Dermis microvascular lymphatic vessel endothelial cell (primary cell): ENCODE data around the gene PROB1. TPM values are rescaled to one million over a fixed set of nuclear protein-coding genes. Genes with fewer than 3 reads are reported as not detected.
A peak's percentile ranks its signal among the peaks of the same experiment; 100 is the strongest.
"Not testable (repeated sequence)": the region's sequence is repeated elsewhere in the genome, so short reads cannot be mapped to it uniquely, and the experiment has no call there.

Experiments used
- DNase-seq, 2 donors: peaks; one replicate each; pipeline versions ENCODE4 v3.0.0 to v3.0.0-alpha.2; 2010; ENCODE audit warnings: low read depth in 2 of 2
- total RNA-seq: library from RNA; depleted of rRNA; stranded (reverse); fragments of >200 nt; gene quantifications from 2 replicates; pipeline ENCODE4 v1.2.1, GENCODE V29; 2014

The PROB1 gene
- total RNA-seq, 1 donor from 2014 or later = 3.1 TPM

DNA sequence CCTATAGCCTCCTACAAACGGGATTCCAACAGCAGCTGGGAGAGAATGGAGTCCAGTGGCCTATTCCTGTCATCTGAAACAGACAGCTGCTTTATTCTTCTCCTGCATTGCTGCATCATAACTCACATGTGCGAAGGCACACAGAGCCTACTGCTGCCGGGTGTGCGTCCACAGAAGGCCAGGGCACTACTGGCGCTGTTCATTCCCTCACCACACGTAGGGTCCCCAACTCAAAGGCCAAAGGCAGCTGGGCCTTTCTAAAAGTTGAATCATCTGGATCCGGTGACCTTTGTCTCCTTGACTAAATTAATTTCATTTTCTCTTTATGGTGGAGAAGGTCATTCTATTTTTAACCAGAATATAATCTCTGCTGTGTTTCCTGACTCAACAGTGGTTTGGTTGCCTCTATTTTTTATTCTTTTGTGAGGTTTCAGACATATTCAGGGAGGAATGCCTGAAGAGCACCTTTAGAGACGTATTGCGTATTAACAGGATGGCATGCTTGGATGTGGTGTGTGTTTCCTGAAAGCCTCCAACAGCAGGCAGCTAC, 19.8 kb upstream of the PROB1 start:
- peak; percentile 37 to 38 for DNase-seq

DNA sequence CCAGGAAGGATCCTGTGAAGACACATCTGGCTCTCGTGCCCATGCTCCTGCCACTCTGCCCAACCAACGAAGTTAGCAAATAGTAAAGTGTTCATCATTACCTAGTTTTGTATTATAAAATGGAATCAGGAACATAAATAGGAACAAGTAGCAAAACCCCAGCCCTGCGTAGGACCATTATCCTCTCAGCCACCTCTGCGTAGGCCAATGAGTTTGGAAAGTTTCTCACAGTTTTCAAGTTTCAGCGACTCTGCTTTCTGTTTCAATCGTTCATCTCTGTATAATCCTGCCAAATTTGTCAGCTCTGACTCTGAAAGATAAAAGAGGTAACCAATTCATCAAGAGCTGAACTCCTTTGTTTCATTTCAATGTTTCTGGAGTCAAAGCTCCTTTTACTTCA, 19.1 kb upstream of the PROB1 start:
- no peak for DNase-seq

GRCh38 chr5:139413153-139413552, 18.2 kb upstream of the PROB1 start:
- no peak for DNase-seq

- no peak for DNase-seq
Measured at GRCh38 chr5:139410993-139411828, 16.3 kb upstream of the PROB1 start.

DNA sequence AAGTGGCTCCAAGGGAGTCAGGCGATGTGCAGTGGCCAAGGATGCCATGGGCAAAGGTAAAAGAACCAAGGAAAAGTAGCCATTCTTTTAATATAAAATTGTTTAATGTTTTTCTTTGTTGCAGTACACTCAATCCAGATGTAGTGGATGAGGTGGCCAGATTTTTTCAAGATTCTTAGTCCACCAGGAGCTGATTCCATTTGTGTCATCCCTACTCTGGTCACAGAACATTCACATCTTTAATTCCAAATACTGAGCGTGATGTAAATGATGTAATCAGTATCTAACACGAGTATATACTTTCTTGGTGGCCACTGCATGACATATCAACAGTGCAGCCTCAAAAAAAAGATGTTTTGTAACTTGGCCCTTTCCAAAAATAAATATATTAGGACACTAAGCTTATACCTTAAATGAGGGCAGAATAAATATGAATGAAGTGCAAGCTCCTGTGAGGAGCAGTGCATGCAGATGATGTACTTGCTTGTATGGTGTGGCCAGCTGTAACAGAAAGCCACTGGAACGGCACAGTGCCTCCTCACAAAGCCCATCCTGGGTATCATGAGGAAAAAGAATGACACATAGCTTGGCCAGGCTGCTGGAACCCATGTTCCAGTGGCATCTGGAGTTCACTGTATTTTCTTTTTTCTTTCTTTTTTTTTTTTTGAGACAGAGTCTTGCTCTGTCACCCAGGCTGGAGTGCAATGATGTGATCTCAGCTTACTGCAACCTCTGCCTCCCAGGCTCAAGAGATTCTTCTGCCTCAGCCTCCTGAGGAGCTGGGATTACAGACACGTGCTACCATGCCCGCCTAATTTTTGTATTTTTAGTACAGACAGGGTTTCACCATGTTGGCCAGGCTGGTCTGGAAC, 15.5 kb upstream of the PROB1 start:
- DNase-seq = no peak

DNA sequence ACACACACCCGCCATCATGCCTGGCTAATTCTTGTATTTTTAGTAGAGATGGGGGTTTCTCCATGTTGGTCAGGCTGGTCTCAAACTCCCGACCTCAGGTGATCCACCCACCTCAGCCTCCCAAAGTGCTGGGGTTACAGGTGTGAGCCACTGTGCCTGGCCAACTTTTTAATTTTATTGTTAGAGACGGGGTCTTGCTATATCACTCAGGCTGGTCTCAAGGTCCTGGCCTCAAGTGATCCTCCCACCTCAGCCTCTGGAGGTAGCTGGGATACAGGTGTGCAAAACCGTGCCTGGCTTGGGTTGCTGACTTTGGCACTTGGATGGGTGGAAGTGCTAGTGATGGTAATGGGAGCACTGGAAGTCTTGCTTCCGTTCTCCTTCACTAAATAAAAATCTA, 14.2 kb upstream of the PROB1 start:
- DNase-seq = not testable (repeated sequence)

GRCh38 chr5:139408191-139408590, 13.3 kb upstream of the PROB1 start:
- no peak for DNase-seq

DNA sequence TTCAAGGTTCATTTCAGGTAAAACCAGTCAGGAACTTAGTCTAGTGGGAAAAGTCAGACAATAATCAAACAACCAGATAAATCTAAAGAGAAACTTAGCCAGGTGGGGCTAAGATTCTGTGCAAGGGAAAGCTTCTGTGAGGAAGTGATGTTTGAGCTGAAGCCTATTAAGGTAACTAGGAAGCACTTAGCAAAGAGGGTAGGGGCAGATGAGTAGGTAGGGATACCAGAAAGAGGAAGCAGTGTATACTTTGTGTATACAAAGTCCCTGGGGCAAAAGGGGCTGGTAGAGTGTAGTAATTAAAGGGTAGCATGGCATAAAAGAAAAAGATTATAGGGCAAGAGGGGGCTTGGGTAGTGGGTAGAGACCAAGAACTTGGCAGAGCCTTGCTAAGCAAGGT, 12.6 kb upstream of the PROB1 start:
- DNase-seq = no peak

DNA sequence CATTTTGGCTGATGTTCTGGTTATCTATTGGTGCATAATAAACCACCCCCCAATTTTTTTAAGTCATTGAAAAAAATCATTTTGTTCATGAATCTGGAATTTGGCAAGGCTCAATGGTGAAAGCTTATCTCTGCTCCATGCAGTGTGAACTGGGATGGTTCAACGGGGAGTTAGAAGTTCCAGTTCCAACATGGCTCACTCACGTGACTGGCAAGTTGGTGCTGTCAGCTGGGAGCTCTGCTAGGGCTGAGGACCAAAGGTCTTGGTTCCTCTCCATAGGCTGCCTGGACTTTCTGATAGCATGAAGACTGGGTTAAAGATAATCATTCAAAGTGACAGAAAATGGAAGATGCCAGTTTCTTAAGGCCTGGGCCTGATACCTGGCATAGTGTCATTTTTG, 12.1 kb upstream of the PROB1 start:
- DNase-seq = no peak

GRCh38 chr5:139404484-139404840, 9.6 kb upstream of the PROB1 start:
- DNase-seq = no peak

DNA sequence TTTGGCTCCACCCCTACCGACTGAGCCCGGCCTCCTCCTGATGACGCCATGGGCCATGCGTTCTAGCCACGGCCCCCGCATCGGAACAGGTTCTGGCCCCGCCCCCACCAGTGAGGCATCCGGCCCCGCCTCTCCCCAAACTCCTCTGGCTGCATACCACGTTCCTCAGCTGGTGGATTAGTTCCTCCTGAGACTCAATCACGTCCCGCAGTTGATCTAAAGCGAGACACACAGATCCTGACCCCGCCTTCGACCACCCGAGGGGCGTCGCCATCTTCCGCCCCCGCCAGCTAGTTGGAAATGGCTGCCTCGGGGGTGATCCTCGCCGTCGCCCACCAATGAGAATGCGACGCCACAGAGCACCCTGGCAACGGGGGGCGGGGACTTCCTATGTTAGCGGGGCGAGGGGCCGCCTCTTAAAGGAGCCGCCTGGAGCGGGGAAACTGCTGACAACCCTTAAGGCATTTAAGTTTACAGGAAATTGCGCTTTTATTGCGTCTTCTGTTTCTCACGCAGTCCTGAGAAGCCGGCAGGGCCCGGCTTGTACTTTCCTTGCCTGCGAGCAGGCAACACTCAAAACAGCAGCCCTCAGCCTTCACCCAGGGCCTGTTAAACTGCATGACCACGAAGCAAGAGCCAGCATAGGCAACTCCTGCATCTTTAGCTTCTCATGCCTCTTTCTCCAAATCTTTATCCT, 9.0 kb upstream of the PROB1 start, which contains the start of gene SPATA24:
SPATA24 (minus strand) TSS at position 303 of the 697 bp plus-strand sequence; CDS start at position 274, 29 bp downstream.
- peak; percentile 79 to 97 for DNase-seq

GRCh38 chr5:139403418-139403786, 8.5 kb upstream of the PROB1 start:
- DNase-seq = no peak

GRCh38 chr5:139402561-139403158, 7.8 kb upstream of the PROB1 start:
- DNase-seq = peak in 1 of 2 donors; percentile 44

- no peak for DNase-seq
Measured at GRCh38 chr5:139401546-139401945, 6.6 kb upstream of the PROB1 start.

- DNase-seq = no peak
Measured at GRCh38 chr5:139399501-139400121, 4.7 kb upstream of the PROB1 start.

DNA sequence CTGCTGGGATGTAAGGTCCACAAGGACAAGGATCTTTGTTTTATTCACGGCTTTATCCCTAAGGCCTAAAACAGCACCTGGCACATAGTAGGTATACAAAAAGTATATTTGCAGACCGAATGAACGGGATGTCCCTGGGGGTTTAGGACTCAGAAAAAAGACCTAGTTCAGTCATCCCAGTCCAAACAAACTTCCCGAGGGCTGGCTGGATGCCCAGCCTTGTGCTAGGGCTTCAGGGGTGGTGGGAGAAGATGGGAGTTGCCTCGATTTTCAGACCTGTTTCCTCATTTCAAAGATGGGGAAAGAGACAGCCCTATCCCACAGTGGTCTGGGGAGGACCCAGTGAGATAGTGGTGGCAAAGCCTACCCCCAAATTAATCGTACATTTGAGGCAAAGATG, 3.0 kb upstream of the PROB1 start:
- no peak for DNase-seq

GRCh38 chr5:139396691-139397090, 1.8 kb upstream of the PROB1 start:
- DNase-seq = no peak

GRCh38 chr5:139395844-139396640, 1.1 kb upstream of the PROB1 start:
- no peak for DNase-seq

GRCh38 chr5:139394123-139394653, 716 bp downstream of the PROB1 start:
- DNase-seq = peak in 1 of 2 donors; percentile 59
